Thyroid gland (tissue), 4 donors: Measurements from ENCODE around the gene PHACTR3. TPM values are rescaled to one million over a fixed set of nuclear protein-coding genes. Genes with fewer than 3 reads are reported as not detected.

Source experiments
- DNase-seq, 2 donors: peaks; one replicate each; pipeline ENCODE4 v3.0.0-alpha.2; 2019
- H3K27ac ChIP-seq, 3 donors: fragments of 200-600 bp; sonication (generic); 1 replicate in 2 of 3; 2 replicates in 1 of 3; pipeline ENCODE4 v1.5.1; 2016 to 2019; ENCODE audit warnings: mild to moderate bottlenecking in 1 of 3, moderate library complexity in 1 of 3
- H3K27me3 ChIP-seq: fragments of 200-600 bp; sonication (generic); one replicate; pipeline ENCODE4 v1.5.1; 2019
- H3K36me3 ChIP-seq, 2 donors: fragments of 200-600 bp; sonication (generic); one replicate each; pipeline ENCODE4 v1.5.1; 2016 to 2019
- H3K4me1 ChIP-seq, 2 donors: fragments of 200-600 bp; sonication (generic); one replicate each; pipeline ENCODE4 v1.5.1; 2017 to 2019
- H3K4me3 ChIP-seq, 3 donors: fragments of 200-600 bp; sonication (generic); replicated peaks in 1 of 3; 1 replicate in 2 of 3; 2 replicates in 1 of 3; pipeline ENCODE4 v1.5.1; 2016; ENCODE audit warnings: mild to moderate bottlenecking in 1 of 3
- H3K9me3 ChIP-seq: fragments of 200-600 bp; sonication (generic); one replicate; pipeline ENCODE4 v1.5.1; 2017
- CTCF ChIP-seq, 6 experiments: fragments of 200-600 bp in 3 of 6; fragments of 450-650 bp in 3 of 6; sonication (generic) in 3 of 6; IDR thresholded peaks; one replicate each; pipeline ENCODE4 v1.5.1; 2016 to 2019; ENCODE audit warnings: antibody characterized with exemption in 6 of 6, mild to moderate bottlenecking in 2 of 6, inconsistent platforms in 1 of 6, moderate library complexity in 1 of 6
- POLR2A ChIP-seq, 2 donors: fragments of 450-650 bp; IDR thresholded peaks; one replicate each; pipeline ENCODE4 v1.6.1; 2017; ENCODE audit warnings: antibody characterized with exemption in 2 of 2, mild to moderate bottlenecking in 2 of 2, moderate library complexity in 1 of 2
- WGBS, 2 donors: methylation state at CpG; one replicate each; pipeline ENCODE4 v1.1.5; 2017; 5-methylcytosine and 5-hydroxymethylcytosine counted together
- intact Hi-C: fragments of 100-400 bp; cut with DNase I; formaldehyde crosslinking; loops from one replicate; pipeline ENCODE4 v1.15.1; 2023
- total RNA-seq, 4 donors: library from RNA; depleted of rRNA; stranded (reverse); fragments of >200 nt; gene quantifications; one replicate each; pipeline ENCODE4 v1.2.3, GENCODE V29; 2016

PHACTR3 gene
- total RNA-seq, 4 donors from 2014 or later, result 2.4 TPM; not detected in 3

GRCh38 chr20:59591061-59591460, 13.3 kb upstream of the PHACTR3 start:
- intact Hi-C loops, result no loop called here
- no peak for DNase-seq
- Histone ChIP-seq H3K27me3 (no peaks in the 10 kb centered on the region), H3K9me3 (no peaks in the 10 kb centered on the region), H3K4me1 (no peaks in the 10 kb centered on the region), H3K27ac (no peak overlapping the region), H3K36me3 (no peaks in the 10 kb centered on the region), H3K4me3 (no peak overlapping the region)
- 85 to 86% methylated on average over 12 of the region's 12 CpGs for WGBS, 2 donors
- TF ChIP-seq POLR2A (IDR thresholded peaks at IDR 0.05), result no peak
- no peak for TF ChIP-seq CTCF (IDR thresholded peaks at IDR 0.05)

DNA sequence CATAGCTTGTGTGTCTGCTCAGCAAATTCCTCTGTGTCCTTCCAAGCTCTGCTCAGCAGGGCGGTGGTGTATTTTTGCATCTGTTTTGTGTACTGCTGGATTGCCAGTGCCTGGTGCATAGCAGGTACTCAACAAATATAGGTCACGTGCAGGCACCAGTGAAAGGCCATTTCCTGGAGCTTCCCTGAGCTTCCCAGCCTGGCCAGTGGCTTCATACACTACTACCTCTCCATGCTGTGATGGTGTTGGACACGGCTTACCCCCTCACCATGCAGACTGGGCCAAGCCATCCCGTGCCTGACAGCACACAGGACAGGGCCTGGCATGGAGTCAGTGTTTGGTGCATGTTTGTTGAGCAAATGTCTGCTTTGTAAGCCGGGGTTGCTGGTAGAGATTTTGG, 7.7 kb upstream of the PHACTR3 start:
- H3K4me1 ChIP-seq, result no peaks in the 10 kb centered on the region
- WGBS, 2 donors, result 55 to 63% methylated on average over 5 of the region's 5 CpGs
- no peak for TF ChIP-seq CTCF (IDR thresholded peaks at IDR 0.05)
- TF ChIP-seq POLR2A (IDR thresholded peaks at IDR 0.05), result no peak

DNA sequence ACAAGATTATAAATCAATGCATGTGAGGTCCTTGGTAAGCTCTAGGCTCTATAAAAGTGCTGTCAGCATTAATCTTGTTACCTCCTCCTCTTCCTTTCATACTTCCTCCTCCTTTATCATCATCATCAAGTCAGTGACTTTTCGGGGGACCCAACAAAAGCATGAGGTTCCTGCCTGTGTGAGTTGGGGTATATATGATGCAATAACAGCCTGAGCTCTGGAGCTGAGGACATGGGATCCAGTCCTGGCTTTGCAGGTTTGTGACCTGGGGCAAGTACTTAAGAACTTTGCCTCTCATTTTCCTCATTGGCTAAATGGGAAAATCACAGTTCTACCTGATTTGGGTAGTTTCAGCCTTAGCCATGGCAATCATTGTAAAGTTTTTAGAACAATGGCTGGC, 7.1 kb upstream of the PHACTR3 start:
- Histone ChIP-seq H3K27ac (no peak overlapping the region), H3K9me3 (no peaks in the 10 kb centered on the region), H3K4me3 (no peak overlapping the region), H3K36me3 (no peaks in the 10 kb centered on the region), H3K4me1 (no peaks in the 10 kb centered on the region), H3K27me3 (no peaks in the 10 kb centered on the region)
- WGBS, 2 donors, result 70 to 72% methylated on average over 1 of the region's 1 CpG
- DNase-seq, result no peak
- intact Hi-C loops, result no loop called here
- TF ChIP-seq POLR2A (IDR thresholded peaks at IDR 0.05) (no peak), CTCF (IDR thresholded peaks at IDR 0.05) (no peak)

More for the DNA sequence above, 7.7 kb upstream of the PHACTR3 start:
- no peak overlapping the region for H3K4me3 ChIP-seq
- intact Hi-C loops, result no loop called here
- DNase-seq, result no peak
- H3K27ac ChIP-seq, result no peak overlapping the region
- no peaks in the 10 kb centered on the region for H3K9me3 ChIP-seq
- H3K27me3 ChIP-seq, result no peaks in the 10 kb centered on the region
- no peaks in the 10 kb centered on the region for H3K36me3 ChIP-seq

GRCh38 chr20:59598625-59599310, 5.6 kb upstream of the PHACTR3 start:
- H3K27ac ChIP-seq, result no peak overlapping the region
- WGBS, 2 donors, result 25 to 30% methylated on average over 11 to 12 of the region's 13 CpGs
- H3K4me1 ChIP-seq, result no peaks in the 10 kb centered on the region
- H3K9me3 ChIP-seq, result no peaks in the 10 kb centered on the region
- H3K36me3 ChIP-seq, result no peaks in the 10 kb centered on the region
- DNase-seq, result peak; percentile 27 to 40
- intact Hi-C loops, result no loop called here
- TF ChIP-seq POLR2A (IDR thresholded peaks at IDR 0.05) (no peak), CTCF (IDR thresholded peaks at IDR 0.05) (peak; percentile 27 to 75 (median 46))
- H3K27me3 ChIP-seq, result no peaks in the 10 kb centered on the region
- no peak overlapping the region for H3K4me3 ChIP-seq

DNA sequence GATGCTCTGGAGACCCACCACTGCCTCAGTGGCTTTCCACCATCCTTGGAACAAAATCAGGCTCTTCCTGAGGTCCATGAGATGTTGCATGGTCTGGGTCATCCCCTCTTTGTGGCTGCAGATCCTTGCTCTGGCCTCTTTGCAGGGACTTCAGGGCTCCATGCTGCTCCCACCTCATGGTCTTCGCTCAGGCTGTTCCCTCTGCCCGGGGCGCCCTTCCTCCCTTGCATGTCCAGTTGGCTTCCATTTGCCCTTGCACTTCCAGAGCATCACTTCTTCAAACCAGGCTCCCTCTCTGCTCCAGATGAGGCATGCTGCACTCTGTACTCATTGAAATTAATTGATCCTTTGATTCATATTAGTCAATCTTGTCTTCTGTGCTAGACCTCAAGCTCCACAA, 4.4 kb upstream of the PHACTR3 start:
- TF ChIP-seq POLR2A (IDR thresholded peaks at IDR 0.05) (no peak), CTCF (IDR thresholded peaks at IDR 0.05) (no peak)
- H3K27ac ChIP-seq, result no peak overlapping the region
- H3K36me3 ChIP-seq, result no peaks in the 10 kb centered on the region
- peaks cover 0 to 4% of the 10 kb centered on the region in 2 donors for H3K4me1 ChIP-seq
- H3K4me3 ChIP-seq, result no peak overlapping the region
- intact Hi-C loops, result no loop called here
- H3K27me3 ChIP-seq, result peaks cover 10% of the 10 kb centered on the region
- 85 to 93% methylated on average over 3 of the region's 3 CpGs for WGBS, 2 donors
- no peaks in the 10 kb centered on the region for H3K9me3 ChIP-seq
- no peak for DNase-seq
